ENCODE data around the gene LNX2. TPM values are rescaled to one million over a fixed set of nuclear protein-coding genes. Genes with fewer than 3 reads are reported as not detected.

LNX2 gene
- total RNA-seq, 1 experiment from 2014 or later, result 6.4 TPM

DNA sequence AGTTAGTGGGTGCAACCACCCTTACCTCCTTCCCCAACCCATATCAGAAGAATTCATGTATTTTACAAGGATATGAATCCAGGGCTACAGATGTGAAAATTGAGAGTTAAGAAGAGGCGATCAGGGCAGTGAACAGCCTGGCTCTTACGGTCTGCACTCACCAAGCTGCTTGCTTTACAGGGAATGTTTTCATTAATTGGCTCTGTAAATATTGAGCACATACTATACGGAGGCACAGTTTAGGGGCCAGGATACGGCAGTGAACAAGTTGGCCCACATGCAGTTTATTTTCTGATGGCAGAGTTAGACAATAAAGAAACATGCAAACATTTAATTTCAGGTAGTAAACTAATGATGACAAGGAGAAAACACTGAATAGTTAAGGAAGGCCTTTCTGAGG is 7.8 kb upstream of the LNX2 start:
- no peak for DNase-seq (ENCODE audit: low spot score)
- no peak overlapping the region for H3K4me3 ChIP-seq (ENCODE audit: low read depth, low read length, poor library complexity, severe bottlenecking)
- peaks cover 18% of the 10 kb centered on the region for H3K36me3 ChIP-seq (ENCODE audit: insufficient read depth, low read length, poor library complexity, severe bottlenecking)
- H3K27ac ChIP-seq (ENCODE audit: low read depth, low read length, poor library complexity, severe bottlenecking), result no peak overlapping the region
- POLR2A ChIA-PET (ENCODE audit: low non-redundant PET), result no interaction called here
- BruUV-seq (replicated peaks), result no TSS peak
- CTCF ChIA-PET, result no interaction called here
- H3K27me3 ChIP-seq (replicated peaks; ENCODE audit: insufficient read depth, low read depth, low read length, poor library complexity), result no peaks in the 10 kb centered on the region
- peaks cover 5% of the 10 kb centered on the region for H3K4me1 ChIP-seq (ENCODE audit: insufficient read depth, low read length, poor library complexity, severe bottlenecking)
- no peaks in the 10 kb centered on the region for H3K9me3 ChIP-seq (ENCODE audit: low read depth, low read length, poor library complexity, severe bottlenecking)
- intact Hi-C loops (cut with micrococcal nuclease; ENCODE audit: unreplicated experiment), result no loop called here
- TF ChIP-seq, protein P1, sequence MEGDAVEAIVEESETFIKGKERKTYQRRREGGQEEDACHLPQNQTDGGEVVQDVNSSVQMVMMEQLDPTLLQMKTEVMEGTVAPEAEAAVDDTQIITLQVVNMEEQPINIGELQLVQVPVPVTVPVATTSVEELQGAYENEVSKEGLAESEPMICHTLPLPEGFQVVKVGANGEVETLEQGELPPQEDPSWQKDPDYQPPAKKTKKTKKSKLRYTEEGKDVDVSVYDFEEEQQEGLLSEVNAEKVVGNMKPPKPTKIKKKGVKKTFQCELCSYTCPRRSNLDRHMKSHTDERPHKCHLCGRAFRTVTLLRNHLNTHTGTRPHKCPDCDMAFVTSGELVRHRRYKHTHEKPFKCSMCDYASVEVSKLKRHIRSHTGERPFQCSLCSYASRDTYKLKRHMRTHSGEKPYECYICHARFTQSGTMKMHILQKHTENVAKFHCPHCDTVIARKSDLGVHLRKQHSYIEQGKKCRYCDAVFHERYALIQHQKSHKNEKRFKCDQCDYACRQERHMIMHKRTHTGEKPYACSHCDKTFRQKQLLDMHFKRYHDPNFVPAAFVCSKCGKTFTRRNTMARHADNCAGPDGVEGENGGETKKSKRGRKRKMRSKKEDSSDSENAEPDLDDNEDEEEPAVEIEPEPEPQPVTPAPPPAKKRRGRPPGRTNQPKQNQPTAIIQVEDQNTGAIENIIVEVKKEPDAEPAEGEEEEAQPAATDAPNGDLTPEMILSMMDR (conservative IDR thresholded peaks at IDR 0.05; ENCODE audit: low read depth, low read length), result no peak
- no peak for TF ChIP-seq EZH2 (IDR thresholded peaks at IDR 0.05; ENCODE audit: borderline replicate concordance, low read depth, low read length, poor library complexity, severe bottlenecking)

GRCh38 chr13:27627380-27627779 is 7.1 kb upstream of the LNX2 start:
- no peak overlapping the region for H3K4me3 ChIP-seq (ENCODE audit: low read depth, low read length, poor library complexity, severe bottlenecking)
- TF ChIP-seq EZH2 (IDR thresholded peaks at IDR 0.05; ENCODE audit: borderline replicate concordance, low read depth, low read length, poor library complexity, severe bottlenecking), result no peak
- TF ChIP-seq, protein P1 (conservative IDR thresholded peaks at IDR 0.05; ENCODE audit: low read depth, low read length), result no peak

DNA sequence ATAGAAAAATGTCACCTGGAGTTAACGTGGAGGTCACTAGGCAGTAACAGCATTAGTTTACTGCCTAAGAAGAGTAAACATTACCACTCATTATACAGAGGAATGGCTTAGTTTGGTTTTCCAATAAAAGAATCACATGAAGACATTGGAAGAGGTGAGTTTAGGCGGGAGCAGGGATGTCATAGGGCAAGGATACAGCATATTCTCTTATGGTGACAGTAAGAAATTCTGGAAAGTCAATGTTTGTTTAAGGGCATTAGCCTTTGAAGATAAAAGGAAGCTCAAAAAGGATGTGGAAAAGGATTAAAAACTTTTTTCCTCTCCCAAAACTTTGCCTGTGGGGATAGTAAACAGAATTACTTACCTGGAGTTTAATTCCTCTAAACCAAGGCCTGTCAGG is 5.5 kb upstream of the LNX2 start:
- Histone ChIP-seq H3K4me3 (ENCODE audit: low read depth, low read length, poor library complexity, severe bottlenecking) (no peak overlapping the region), H3K36me3 (ENCODE audit: insufficient read depth, low read length, poor library complexity, severe bottlenecking) (peaks cover 23% of the 10 kb centered on the region), H3K27me3 (replicated peaks; ENCODE audit: insufficient read depth, low read depth, low read length, poor library complexity) (no peaks in the 10 kb centered on the region), H3K4me1 (ENCODE audit: insufficient read depth, low read length, poor library complexity, severe bottlenecking) (peaks cover 10% of the 10 kb centered on the region), H3K27ac (ENCODE audit: low read depth, low read length, poor library complexity, severe bottlenecking) (no peak overlapping the region), H3K9me3 (ENCODE audit: low read depth, low read length, poor library complexity, severe bottlenecking) (no peaks in the 10 kb centered on the region)
- BruUV-seq (replicated peaks), result no TSS peak
- CTCF ChIA-PET, result no interaction called here
- POLR2A ChIA-PET (ENCODE audit: low non-redundant PET), result no interaction called here
- intact Hi-C loops (cut with micrococcal nuclease; ENCODE audit: unreplicated experiment), result no loop called here
- TF ChIP-seq, protein P1 (conservative IDR thresholded peaks at IDR 0.05; ENCODE audit: low read depth, low read length), result no peak
- TF ChIP-seq EZH2 (IDR thresholded peaks at IDR 0.05; ENCODE audit: borderline replicate concordance, low read depth, low read length, poor library complexity, severe bottlenecking), result no peak
- no peak for DNase-seq (ENCODE audit: low spot score)

More at GRCh38 chr13:27627380-27627779, 7.1 kb upstream of the LNX2 start:
- Histone ChIP-seq H3K27ac (ENCODE audit: low read depth, low read length, poor library complexity, severe bottlenecking) (no peak overlapping the region), H3K4me1 (ENCODE audit: insufficient read depth, low read length, poor library complexity, severe bottlenecking) (peaks cover 10% of the 10 kb centered on the region), H3K27me3 (replicated peaks; ENCODE audit: insufficient read depth, low read depth, low read length, poor library complexity) (no peaks in the 10 kb centered on the region), H3K9me3 (ENCODE audit: low read depth, low read length, poor library complexity, severe bottlenecking) (no peaks in the 10 kb centered on the region), H3K36me3 (ENCODE audit: insufficient read depth, low read length, poor library complexity, severe bottlenecking) (peaks cover 23% of the 10 kb centered on the region)
- no peak for DNase-seq (ENCODE audit: low spot score)
- no TSS peak for BruUV-seq (replicated peaks)
- POLR2A ChIA-PET (ENCODE audit: low non-redundant PET), result interaction anchor here (0.6 kb wide), 1 partner anchor 457 kb away, joined by 3 read pairs; no protein-coding TSS in a partner anchor
- CTCF ChIA-PET, result no interaction called here
- intact Hi-C loops (cut with micrococcal nuclease; ENCODE audit: unreplicated experiment), result no loop called here

Data from A673 (cell line).